Measurements from ENCODE around the gene BICD1.

Gene BICD1

GRCh38 chr12:32135967-32136366 lies 29.3 kb downstream of the BICD1 start:
- no peak for TF ChIP-seq NFIC (IDR thresholded peaks at IDR 0.05)
- TF ChIP-seq USF1 (IDR thresholded peaks at IDR 0.05): no peak
- no peak for TF ChIP-seq YY1 (IDR thresholded peaks at IDR 0.05; ENCODE audit: low read depth)
- TF ChIP-seq EGR1 (IDR thresholded peaks at IDR 0.05): no peak
- TF ChIP-seq TAF1 (IDR thresholded peaks at IDR 0.05; ENCODE audit: low read depth): no peak
- no peak for TF ChIP-seq TCF12 (IDR thresholded peaks at IDR 0.05; ENCODE audit: low read depth)
- TF ChIP-seq MAX (IDR thresholded peaks at IDR 0.05): no peak
- no peak for TF ChIP-seq RAD21 (IDR thresholded peaks at IDR 0.05; ENCODE audit: low read depth)
- TF ChIP-seq FOXM1 (IDR thresholded peaks at IDR 0.05; ENCODE audit: borderline replicate concordance, low read depth): no peak
- no peak for TF ChIP-seq EP300 (IDR thresholded peaks at IDR 0.05; ENCODE audit: borderline replicate concordance)
- TF ChIP-seq REST (IDR thresholded peaks at IDR 0.05; ENCODE audit: low read depth): no peak
- no peak for TF ChIP-seq CEBPB (IDR thresholded peaks at IDR 0.05)
- TF ChIP-seq CREB1 (IDR thresholded peaks at IDR 0.05; ENCODE audit: low read depth): no peak
- no peak for TF ChIP-seq ZBTB7A (IDR thresholded peaks at IDR 0.05; ENCODE audit: low read depth)
- no peak for TF ChIP-seq TEAD4 (IDR thresholded peaks at IDR 0.05)

GRCh38 chr12:32136404-32136803 lies 29.8 kb downstream of the BICD1 start:
- TF ChIP-seq NFIC (IDR thresholded peaks at IDR 0.05) (no peak), TAF1 (IDR thresholded peaks at IDR 0.05; ENCODE audit: low read depth) (no peak), MAX (IDR thresholded peaks at IDR 0.05) (no peak), REST (IDR thresholded peaks at IDR 0.05; ENCODE audit: low read depth) (no peak), TCF12 (IDR thresholded peaks at IDR 0.05; ENCODE audit: low read depth) (no peak), TEAD4 (IDR thresholded peaks at IDR 0.05) (no peak), FOXM1 (IDR thresholded peaks at IDR 0.05; ENCODE audit: borderline replicate concordance, low read depth) (no peak), EP300 (IDR thresholded peaks at IDR 0.05; ENCODE audit: borderline replicate concordance) (no peak), RAD21 (IDR thresholded peaks at IDR 0.05; ENCODE audit: low read depth) (no peak), ZBTB7A (IDR thresholded peaks at IDR 0.05; ENCODE audit: low read depth) (no peak)

- TF ChIP-seq CREB1 (IDR thresholded peaks at IDR 0.05; ENCODE audit: low read depth) (no peak), REST (IDR thresholded peaks at IDR 0.05; ENCODE audit: low read depth) (no peak), EP300 (IDR thresholded peaks at IDR 0.05; ENCODE audit: borderline replicate concordance) (no peak), TAF1 (IDR thresholded peaks at IDR 0.05; ENCODE audit: low read depth) (no peak), NFIC (IDR thresholded peaks at IDR 0.05) (no peak), TCF12 (IDR thresholded peaks at IDR 0.05; ENCODE audit: low read depth) (no peak), ZBTB7A (IDR thresholded peaks at IDR 0.05; ENCODE audit: low read depth) (no peak), MAX (IDR thresholded peaks at IDR 0.05) (no peak), RAD21 (IDR thresholded peaks at IDR 0.05; ENCODE audit: low read depth) (no peak), YY1 (IDR thresholded peaks at IDR 0.05; ENCODE audit: low read depth) (no peak), USF1 (IDR thresholded peaks at IDR 0.05) (no peak), EGR1 (IDR thresholded peaks at IDR 0.05) (no peak), CEBPB (IDR thresholded peaks at IDR 0.05) (no peak), FOXM1 (IDR thresholded peaks at IDR 0.05; ENCODE audit: borderline replicate concordance, low read depth) (no peak), TEAD4 (IDR thresholded peaks at IDR 0.05) (no peak)
Observed at GRCh38 chr12:32139064-32139421, 32.4 kb downstream of the BICD1 start.

GRCh38 chr12:32140877-32141276 lies 34.2 kb downstream of the BICD1 start:
- TF ChIP-seq YY1 (IDR thresholded peaks at IDR 0.05; ENCODE audit: low read depth) (no peak), EP300 (IDR thresholded peaks at IDR 0.05; ENCODE audit: borderline replicate concordance) (no peak), USF1 (IDR thresholded peaks at IDR 0.05) (no peak), MAX (IDR thresholded peaks at IDR 0.05) (no peak), CEBPB (IDR thresholded peaks at IDR 0.05) (no peak), RAD21 (IDR thresholded peaks at IDR 0.05; ENCODE audit: low read depth) (no peak)
